Keratinocyte (primary cell): ENCODE data around the gene CDH22. TPM values are rescaled to one million over a fixed set of nuclear protein-coding genes. Genes with fewer than 3 reads are reported as not detected.

Experiments
- DNase-seq: peaks from one replicate; pipeline ENCODE4 v3.0.0-alpha.2; 2011; ENCODE audit warnings: low read depth, missing footprints, low spot score
- FAIRE-seq: peaks from 2 replicates; lab custom pipeline; 2011; peaks lifted over from hg19 to GRCh38; lab: Jason Lieb, UNC
- H2AFZ ChIP-seq: 2 replicates; pipeline ENCODE4 v1.6.0; 2012; ENCODE audit warnings: low read length, control low read depth, inconsistent platforms; ENCODE audit not compliant: control insufficient read depth
- H3K27ac ChIP-seq: 2 replicates; pipeline ENCODE4 v1.5.1; 2011; ENCODE audit warnings: low read length; ENCODE audit not compliant: control insufficient read depth, insufficient read depth
- H3K27me3 ChIP-seq: 3 replicates; pipeline ENCODE4 v1.6.0; 2011; ENCODE audit warnings: low read length; ENCODE audit not compliant: control insufficient read depth, insufficient read depth; ENCODE audit errors: extremely low read depth
- H3K36me3 ChIP-seq, 2 experiments: 2 replicates in 1 of 2; 3 replicates in 1 of 2; pipeline ENCODE4 v1.5.1; 2011; ENCODE audit warnings: low read length in 2 of 2, mild to moderate bottlenecking in 1 of 2; ENCODE audit not compliant: control insufficient read depth in 2 of 2, insufficient read depth in 2 of 2; ENCODE audit errors: extremely low read depth in 1 of 2
- H3K4me1 ChIP-seq: 3 replicates; pipeline ENCODE4 v1.5.1; 2011; ENCODE audit warnings: low read length; ENCODE audit not compliant: control insufficient read depth, insufficient read depth; ENCODE audit errors: extremely low read depth
- H3K4me2 ChIP-seq: 3 replicates; pipeline ENCODE4 v1.6.0; 2011; ENCODE audit warnings: low read depth, low read length; ENCODE audit not compliant: control insufficient read depth, insufficient read depth; ENCODE audit errors: extremely low read depth
- H3K4me3 ChIP-seq, 3 experiments: fragments of 200-600 bp in 1 of 3; sonication (generic) in 1 of 3; 2 replicates in 2 of 3; 3 replicates in 1 of 3; pipeline ENCODE4 v1.5.1; 2011 to 2016; ENCODE audit warnings: low read length in 3 of 3, mild to moderate bottlenecking in 3 of 3, control low read depth in 2 of 3, inconsistent platforms in 1 of 3, low read depth in 1 of 3, mixed read lengths in 1 of 3, mixed run types in 1 of 3, moderate library complexity in 1 of 3; ENCODE audit not compliant: control insufficient read depth in 2 of 3, insufficient read depth in 2 of 3; ENCODE audit errors: extremely low read depth in 1 of 3
- H3K79me2 ChIP-seq: 2 replicates; pipeline ENCODE4 v1.6.0; 2012; ENCODE audit warnings: low read length; ENCODE audit not compliant: control insufficient read depth, insufficient read depth
- H3K9ac ChIP-seq: 3 replicates; pipeline ENCODE4 v1.6.0; 2011; ENCODE audit warnings: low read length; ENCODE audit not compliant: control insufficient read depth, insufficient read depth; ENCODE audit errors: extremely low read depth
- H3K9me1 ChIP-seq: 3 replicates; pipeline ENCODE4 v1.6.0; 2011; ENCODE audit warnings: low read length; ENCODE audit not compliant: control insufficient read depth, insufficient read depth; ENCODE audit errors: extremely low read depth
- H3K9me3 ChIP-seq: 2 replicates; pipeline ENCODE4 v1.5.1; 2012; ENCODE audit warnings: low read depth, low read length; ENCODE audit not compliant: control insufficient read depth
- H4K20me1 ChIP-seq: 3 replicates; pipeline ENCODE4 v1.6.0; 2011; ENCODE audit warnings: low read length; ENCODE audit not compliant: control insufficient read depth, insufficient read depth; ENCODE audit errors: extremely low read depth
- EZH2 ChIP-seq: IDR thresholded peaks from one replicate; pipeline ENCODE4 v1.6.1; 2012; ENCODE audit warnings: inconsistent platforms, mild to moderate bottlenecking, low read length, moderate library complexity
- dilution Hi-C: fragments of 300-500 bp; cut with MboI; formaldehyde crosslinking; loops from one replicate; pipeline ENCODE4 v1.7.0; 2020; ENCODE audit warnings: low sequenced_read_pairs; ENCODE audit not compliant: extremely low pct_ligation_motif_present
- polyA plus RNA-seq, 5 experiments: library from polyadenylated mRNA; depleted of rRNA in 3 of 5; stranded (reverse) in 3 of 5; stranded (forward) in 1 of 5; unstranded in 1 of 5; fragments of >200 nt; gene quantifications; 1 replicate in 1 of 5; 2 replicates in 3 of 5; 3 replicates in 1 of 5; pipeline versions ENCODE4 v1.2.1 to v1.2.3, GENCODE V29; 2011 to 2012; ENCODE audit warnings: missing spikeins in 2 of 5, low read depth in 1 of 5, low replicate concordance in 1 of 5
- TF ChIP-seq, protein P1 (sequence below), 3 experiments: IDR thresholded peaks in 1 of 3; conservative IDR thresholded peaks in 1 of 3; optimal IDR thresholded peaks in 1 of 3; 2 replicates in 2 of 3; 3 replicates in 1 of 3; pipeline versions ENCODE3 to v1.5.1; 2011; ENCODE audit warnings: low read length in 3 of 3, mild to moderate bottlenecking in 3 of 3, moderate library complexity in 2 of 3, control low read depth in 1 of 3, inconsistent platforms in 1 of 3; ENCODE audit not compliant: insufficient read depth in 2 of 3; ENCODE audit errors: extremely low read depth in 1 of 3

Gene CDH22
- polyA plus RNA-seq, 1 donor (not counting 4 experiments of a cell fraction or from before 2014, with no cell fraction given): not detected

DNA sequence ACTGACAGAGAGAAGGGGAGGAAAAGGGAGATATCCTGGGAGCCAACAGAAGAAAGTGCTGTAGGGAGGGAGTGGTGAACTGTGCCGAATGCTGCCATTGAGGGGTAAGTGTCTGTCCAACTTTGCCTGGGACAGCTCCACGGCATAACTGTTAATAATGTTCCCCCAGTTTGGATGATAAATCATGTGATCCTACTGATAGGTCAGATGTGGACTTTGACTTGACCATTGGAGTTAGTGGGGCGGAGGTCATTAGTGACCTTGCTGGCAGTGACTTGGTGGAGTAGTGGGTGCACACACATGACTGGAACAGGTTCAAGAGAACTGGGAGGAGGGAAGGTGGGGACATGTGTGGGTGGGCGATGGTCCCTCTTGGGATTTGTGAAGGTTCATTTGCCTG, 50.4 kb downstream of the CDH22 start:
- Histone ChIP-seq H3K27me3 (peaks cover 4% of the 10 kb centered on the region), H3K27ac (no peak overlapping the region), H3K79me2 (no peaks in the 10 kb centered on the region), H3K4me3 (no peak overlapping the region), H3K36me3 (no peaks in the 10 kb centered on the region), H3K4me1 (peaks cover 9% of the 10 kb centered on the region), H3K9ac (no peak overlapping the region), H3K4me2 (no peak overlapping the region), H4K20me1 (no peaks in the 10 kb centered on the region), H3K9me3 (no peaks in the 10 kb centered on the region), H3K9me1 (no peaks in the 10 kb centered on the region), H2AFZ (no peak overlapping the region)
- FAIRE-seq (no peak), DNase-seq (no peak)
- TF ChIP-seq EZH2: no peak
- TF ChIP-seq, protein P1, sequence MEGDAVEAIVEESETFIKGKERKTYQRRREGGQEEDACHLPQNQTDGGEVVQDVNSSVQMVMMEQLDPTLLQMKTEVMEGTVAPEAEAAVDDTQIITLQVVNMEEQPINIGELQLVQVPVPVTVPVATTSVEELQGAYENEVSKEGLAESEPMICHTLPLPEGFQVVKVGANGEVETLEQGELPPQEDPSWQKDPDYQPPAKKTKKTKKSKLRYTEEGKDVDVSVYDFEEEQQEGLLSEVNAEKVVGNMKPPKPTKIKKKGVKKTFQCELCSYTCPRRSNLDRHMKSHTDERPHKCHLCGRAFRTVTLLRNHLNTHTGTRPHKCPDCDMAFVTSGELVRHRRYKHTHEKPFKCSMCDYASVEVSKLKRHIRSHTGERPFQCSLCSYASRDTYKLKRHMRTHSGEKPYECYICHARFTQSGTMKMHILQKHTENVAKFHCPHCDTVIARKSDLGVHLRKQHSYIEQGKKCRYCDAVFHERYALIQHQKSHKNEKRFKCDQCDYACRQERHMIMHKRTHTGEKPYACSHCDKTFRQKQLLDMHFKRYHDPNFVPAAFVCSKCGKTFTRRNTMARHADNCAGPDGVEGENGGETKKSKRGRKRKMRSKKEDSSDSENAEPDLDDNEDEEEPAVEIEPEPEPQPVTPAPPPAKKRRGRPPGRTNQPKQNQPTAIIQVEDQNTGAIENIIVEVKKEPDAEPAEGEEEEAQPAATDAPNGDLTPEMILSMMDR (optimal IDR thresholded peaks at IDR 0.05 in 1 of 3, IDR thresholded peaks at IDR 0.05 in 1 of 3, conservative IDR thresholded peaks at IDR 0.05 in 1 of 3; ENCODE audit: extremely low read depth in 1 of 3, insufficient read depth in 2 of 3, low read length in 3 of 3): no peak
- dilution Hi-C loops: no loop called here

DNA sequence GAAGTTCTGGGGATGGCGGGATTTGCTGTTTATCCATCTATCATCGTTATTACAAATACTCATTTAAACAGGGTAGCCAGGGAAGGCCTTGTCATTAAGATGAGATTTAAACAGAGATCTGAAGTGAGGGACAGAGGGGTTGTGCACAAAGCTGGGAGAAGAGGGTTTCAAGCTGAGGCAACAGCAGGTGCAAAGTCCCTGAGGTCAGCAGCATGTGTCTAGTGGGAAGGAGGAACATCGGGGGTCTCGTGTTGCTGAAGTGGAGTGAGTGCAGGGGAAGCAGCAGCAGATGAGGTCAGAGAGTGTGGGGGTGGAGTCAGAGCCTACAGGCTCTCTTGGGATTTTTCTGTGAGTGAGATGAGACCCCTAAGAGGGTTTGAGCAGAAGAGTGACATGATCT, 52.0 kb downstream of the CDH22 start:
- Histone ChIP-seq H3K9me3 (no peaks in the 10 kb centered on the region), H3K4me2 (no peak overlapping the region), H3K79me2 (no peaks in the 10 kb centered on the region), H3K4me1 (peaks cover 9% of the 10 kb centered on the region), H3K4me3 (no peak overlapping the region), H3K27ac (no peak overlapping the region), H3K9me1 (no peaks in the 10 kb centered on the region), H3K27me3 (peaks cover 4% of the 10 kb centered on the region), H3K9ac (no peak overlapping the region), H3K36me3 (no peaks in the 10 kb centered on the region), H2AFZ (no peak overlapping the region), H4K20me1 (no peaks in the 10 kb centered on the region)
- TF ChIP-seq, protein P1 (optimal IDR thresholded peaks at IDR 0.05 in 1 of 3, IDR thresholded peaks at IDR 0.05 in 1 of 3, conservative IDR thresholded peaks at IDR 0.05 in 1 of 3; ENCODE audit: extremely low read depth in 1 of 3, insufficient read depth in 2 of 3, low read length in 3 of 3): no peak
- no peak for TF ChIP-seq EZH2
- dilution Hi-C loops: no loop called here
- DNase-seq (no peak), FAIRE-seq (no peak)
